ENCODE measurements around the gene PLD3. TPM values are rescaled to one million over a fixed set of nuclear protein-coding genes. Genes with fewer than 3 reads are reported as not detected.

PLD3 gene
- polyA plus RNA-seq, 1 donor = 272 TPM

- WGBS (ENCODE audit: insufficient coverage, low lambda C conversion rate) = no CpG with 5 or more reads among the region's 28 CpGs
- Histone ChIP-seq H3K9me3 (ENCODE audit: control insufficient read depth, low read depth, low read length) (no peaks in the 10 kb centered on the region), H3K36me3 (ENCODE audit: control insufficient read depth, insufficient read depth, low read length) (peaks cover 10% of the 10 kb centered on the region), H3K27me3 (ENCODE audit: control insufficient read depth, insufficient read depth, low read length) (no peaks in the 10 kb centered on the region), H3K4me3 (ENCODE audit: low read length) (no peak overlapping the region), H3K27ac (ENCODE audit: low read length) (no peak overlapping the region), H3K4me1 (ENCODE audit: control insufficient read depth, insufficient read depth, low read length) (no peaks in the 10 kb centered on the region)
- DNase-seq = no peak
Measured at GRCh38 chr19:40383668-40384248, 35.3 kb downstream of the PLD3 start.

- no peak for DNase-seq
- 100% methylated on average over 1 of the region's 10 CpGs for whole genome bisulfite sequencing (ENCODE audit: insufficient coverage, low lambda C conversion rate)
- no peaks in the 10 kb centered on the region for H3K4me1 ChIP-seq (ENCODE audit: control insufficient read depth, insufficient read depth, low read length)
- H3K9me3 ChIP-seq (ENCODE audit: control insufficient read depth, low read depth, low read length) = no peaks in the 10 kb centered on the region
- H3K27me3 ChIP-seq (ENCODE audit: control insufficient read depth, insufficient read depth, low read length) = no peaks in the 10 kb centered on the region
- H3K36me3 ChIP-seq (ENCODE audit: control insufficient read depth, insufficient read depth, low read length) = no peaks in the 10 kb centered on the region
- H3K4me3 ChIP-seq (ENCODE audit: low read length) = no peak overlapping the region
- no peak overlapping the region for H3K27ac ChIP-seq (ENCODE audit: low read length)
Measured at GRCh38 chr19:40387155-40387554, 38.7 kb downstream of the PLD3 start.

GRCh38 chr19:40388481-40388880 is 40.0 kb downstream of the PLD3 start:
- no peaks in the 10 kb centered on the region for H3K4me1 ChIP-seq (ENCODE audit: control insufficient read depth, insufficient read depth, low read length)
- no peaks in the 10 kb centered on the region for H3K27me3 ChIP-seq (ENCODE audit: control insufficient read depth, insufficient read depth, low read length)
- H3K9me3 ChIP-seq (ENCODE audit: control insufficient read depth, low read depth, low read length) = no peaks in the 10 kb centered on the region
- H3K27ac ChIP-seq (ENCODE audit: low read length) = no peak overlapping the region
- no peaks in the 10 kb centered on the region for H3K36me3 ChIP-seq (ENCODE audit: control insufficient read depth, insufficient read depth, low read length)
- no CpG with 5 or more reads among the region's 3 CpGs for WGBS (ENCODE audit: insufficient coverage, low lambda C conversion rate)
- H3K4me3 ChIP-seq (ENCODE audit: low read length) = no peak overlapping the region
- DNase-seq = no peak

GRCh38 chr19:40389404-40390083 is 41.0 kb downstream of the PLD3 start:
- Histone ChIP-seq H3K27me3 (ENCODE audit: control insufficient read depth, insufficient read depth, low read length) (no peaks in the 10 kb centered on the region), H3K9me3 (ENCODE audit: control insufficient read depth, low read depth, low read length) (no peaks in the 10 kb centered on the region), H3K36me3 (ENCODE audit: control insufficient read depth, insufficient read depth, low read length) (no peaks in the 10 kb centered on the region), H3K4me3 (ENCODE audit: low read length) (no peak overlapping the region), H3K4me1 (ENCODE audit: control insufficient read depth, insufficient read depth, low read length) (no peaks in the 10 kb centered on the region), H3K27ac (ENCODE audit: low read length) (no peak overlapping the region)
- DNase-seq = no peak
- WGBS (ENCODE audit: insufficient coverage, low lambda C conversion rate) = 80% methylated on average over 1 of the region's 33 CpGs

- Histone ChIP-seq H3K4me1 (ENCODE audit: control insufficient read depth, insufficient read depth, low read length) (no peaks in the 10 kb centered on the region), H3K9me3 (ENCODE audit: control insufficient read depth, low read depth, low read length) (no peaks in the 10 kb centered on the region), H3K27me3 (ENCODE audit: control insufficient read depth, insufficient read depth, low read length) (no peaks in the 10 kb centered on the region), H3K36me3 (ENCODE audit: control insufficient read depth, insufficient read depth, low read length) (no peaks in the 10 kb centered on the region), H3K27ac (ENCODE audit: low read length) (no peak within 1 kb of the TSS), H3K4me3 (ENCODE audit: low read length) (no peak within 1 kb of the TSS)
- no peak for DNase-seq
- WGBS (ENCODE audit: insufficient coverage, low lambda C conversion rate) = no CpG with 5 or more reads among the region's 10 CpGs
Measured at GRCh38 chr19:40390084-40390742, 41.7 kb downstream of the PLD3 start, which contains the start of gene HIPK4. Gene HIPK4, minus strand, starts transcription at chr19:40390181. Its CDS starts 279 bp downstream, at chr19:40389902.

- H3K4me1 ChIP-seq (ENCODE audit: control insufficient read depth, insufficient read depth, low read length) = no peaks in the 10 kb centered on the region
- no peak overlapping the region for H3K27ac ChIP-seq (ENCODE audit: low read length)
- no peak for DNase-seq
- H3K9me3 ChIP-seq (ENCODE audit: control insufficient read depth, low read depth, low read length) = no peaks in the 10 kb centered on the region
- no peaks in the 10 kb centered on the region for H3K36me3 ChIP-seq (ENCODE audit: control insufficient read depth, insufficient read depth, low read length)
- no peak overlapping the region for H3K4me3 ChIP-seq (ENCODE audit: low read length)
- H3K27me3 ChIP-seq (ENCODE audit: control insufficient read depth, insufficient read depth, low read length) = no peaks in the 10 kb centered on the region
- 100% methylated on average over 1 of the region's 8 CpGs for WGBS (ENCODE audit: insufficient coverage, low lambda C conversion rate)
Measured at GRCh38 chr19:40392123-40392522, 43.6 kb downstream of the PLD3 start.

GRCh38 chr19:40392894-40393517 is 44.5 kb downstream of the PLD3 start:
- Histone ChIP-seq H3K36me3 (ENCODE audit: control insufficient read depth, insufficient read depth, low read length) (no peaks in the 10 kb centered on the region), H3K4me3 (ENCODE audit: low read length) (no peak overlapping the region), H3K9me3 (ENCODE audit: control insufficient read depth, low read depth, low read length) (no peaks in the 10 kb centered on the region), H3K27me3 (ENCODE audit: control insufficient read depth, insufficient read depth, low read length) (no peaks in the 10 kb centered on the region), H3K27ac (ENCODE audit: low read length) (no peak overlapping the region), H3K4me1 (ENCODE audit: control insufficient read depth, insufficient read depth, low read length) (peaks cover 2% of the 10 kb centered on the region)
- peak in 1 of 2 donors; percentile 24 for DNase-seq
- no CpG with 5 or more reads among the region's 9 CpGs for WGBS (ENCODE audit: insufficient coverage, low lambda C conversion rate)

GRCh38 chr19:40393894-40394815 is 45.7 kb downstream of the PLD3 start:
- no CpG with 5 or more reads among the region's 41 CpGs for WGBS (ENCODE audit: insufficient coverage, low lambda C conversion rate)
- no peak overlapping the region for H3K4me3 ChIP-seq (ENCODE audit: low read length)

GRCh38 chr19:40394816-40395210 is 46.3 kb downstream of the PLD3 start:
- Histone ChIP-seq H3K27me3 (ENCODE audit: control insufficient read depth, insufficient read depth, low read length) (no peaks in the 10 kb centered on the region), H3K36me3 (ENCODE audit: control insufficient read depth, insufficient read depth, low read length) (no peaks in the 10 kb centered on the region), H3K27ac (ENCODE audit: low read length) (no peak overlapping the region), H3K4me3 (ENCODE audit: low read length) (no peak overlapping the region), H3K4me1 (ENCODE audit: control insufficient read depth, insufficient read depth, low read length) (peaks cover 17% of the 10 kb centered on the region), H3K9me3 (ENCODE audit: control insufficient read depth, low read depth, low read length) (peaks cover 5% of the 10 kb centered on the region)
- WGBS (ENCODE audit: insufficient coverage, low lambda C conversion rate) = no CpG with 5 or more reads among the region's 13 CpGs
- no peak for DNase-seq

More at GRCh38 chr19:40393894-40394815, 45.7 kb downstream of the PLD3 start:
- Histone ChIP-seq H3K9me3 (ENCODE audit: control insufficient read depth, low read depth, low read length) (peaks cover 5% of the 10 kb centered on the region), H3K27me3 (ENCODE audit: control insufficient read depth, insufficient read depth, low read length) (no peaks in the 10 kb centered on the region), H3K4me1 (ENCODE audit: control insufficient read depth, insufficient read depth, low read length) (peaks cover 12% of the 10 kb centered on the region), H3K27ac (ENCODE audit: low read length) (no peak overlapping the region), H3K36me3 (ENCODE audit: control insufficient read depth, insufficient read depth, low read length) (no peaks in the 10 kb centered on the region)
- no peak for DNase-seq

Measured in large intestine (tissue), 3 donors.